NCI-H1417 (cell line): ENCODE data around the gene STYXL2.

Experiments used
- DNase-seq, 3 experiments: peaks; one replicate each; lab custom pipeline; 2025; lab: John Stamatoyannopoulos, UW

Gene STYXL2

GRCh38 chr1:167109125-167109524 is 15.2 kb downstream of the STYXL2 start:
- DNase-seq: peak in 2 of 3 experiments; percentile 57 to 83

- no peak for DNase-seq
Observed at GRCh38 chr1:167110586-167110985, 16.7 kb downstream of the STYXL2 start.

- DNase-seq: no peak
Observed at GRCh38 chr1:167111868-167112709, 18.2 kb downstream of the STYXL2 start.

- DNase-seq: no peak
Observed at GRCh38 chr1:167114725-167115124, 20.9 kb downstream of the STYXL2 start.

GRCh38 chr1:167115655-167116054 is 21.8 kb downstream of the STYXL2 start:
- DNase-seq: no peak

GRCh38 chr1:167116174-167116573 is 22.3 kb downstream of the STYXL2 start:
- DNase-seq: no peak

- no peak for DNase-seq
Observed at GRCh38 chr1:167117225-167117624, 23.4 kb downstream of the STYXL2 start.

GRCh38 chr1:167118188-167118587 is 24.3 kb downstream of the STYXL2 start:
- DNase-seq: peak in 1 of 3 experiments; percentile 21

- DNase-seq: no peak
Observed at GRCh38 chr1:167119696-167120095, 25.8 kb downstream of the STYXL2 start.

- DNase-seq: peak in 1 of 3 experiments; percentile 44
Observed at GRCh38 chr1:167120899-167121298, 27.0 kb downstream of the STYXL2 start.

GRCh38 chr1:167121375-167122120 is 27.7 kb downstream of the STYXL2 start:
- peak; percentile 53 to 85 (median 77) for DNase-seq

- no peak for DNase-seq
Observed at GRCh38 chr1:167122121-167122480, 28.2 kb downstream of the STYXL2 start.

GRCh38 chr1:167122568-167122967 is 28.7 kb downstream of the STYXL2 start:
- DNase-seq: no peak

GRCh38 chr1:167126317-167126716 is 32.4 kb downstream of the STYXL2 start:
- no peak for DNase-seq

- DNase-seq: no peak
Observed at GRCh38 chr1:167126811-167127210, 32.9 kb downstream of the STYXL2 start.

GRCh38 chr1:167127236-167127635 is 33.4 kb downstream of the STYXL2 start:
- DNase-seq: no peak

- DNase-seq: no peak
Observed at GRCh38 chr1:167127661-167128060, 33.8 kb downstream of the STYXL2 start.

- DNase-seq: peak in 2 of 3 experiments; percentile 7 to 45
Observed at GRCh38 chr1:167128261-167129227, 34.7 kb downstream of the STYXL2 start.

- DNase-seq: no peak
Observed at GRCh38 chr1:167130829-167131510, 37.1 kb downstream of the STYXL2 start.

GRCh38 chr1:167132301-167133010 is 38.6 kb downstream of the STYXL2 start:
- DNase-seq: no peak
